HepG2 (cell line): ENCODE results near the gene TRAPPC5. TPM values are rescaled to one million over a fixed set of nuclear protein-coding genes. Genes with fewer than 3 reads are reported as not detected.

ENCODE experiments used
- ATAC-seq: fragments of 200-7000 bp; cut with Tn5 transposase; 3 replicates; pipeline ENCODE4 v1.9.1; 2020; ENCODE audit warnings: mild to moderate bottlenecking, moderate library complexity
- BruUV-seq: library from RNA; stranded (reverse); fragments of 400-500 nt; replicated peaks from 2 replicates; lab custom pipeline; 2021; lab: Mats Ljungman, UMichigan
- CTCF ChIA-PET: fragments of 300-600 bp; formaldehyde crosslinking; extraction: SDS; loops from one replicate; lab custom pipeline; 2021; ENCODE audit warnings: low total read pairs, inconsistent platforms, low intra/inter-chr PET ratio; lab: Yijun Ruan, JAX
- POLR2A ChIA-PET: fragments of 350-600 bp; sonication (Branson Sonifier 250); formaldehyde crosslinking; loops from one replicate; lab custom pipeline; 2020; ENCODE audit warnings: antibody characterized with exemption, inconsistent platforms; lab: Yijun Ruan, JAX
- DNase-seq: peaks from one replicate; pipeline ENCODE4 v3.0.0-alpha.2; 2015; ENCODE audit warnings: low spot score
- FAIRE-seq: peaks from 3 replicates; lab custom pipeline; 2011; peaks lifted over from hg19 to GRCh38; lab: Jason Lieb, UNC
- H2AFZ ChIP-seq: one replicate; pipeline ENCODE4 v1.6.1; 2011; ENCODE audit warnings: low read length, inconsistent platforms
- H3K27ac ChIP-seq: fragments of 300-600 bp; 3 replicates; pipeline ENCODE4 v1.8.0; 2011; ENCODE audit warnings: mixed run types, mild to moderate bottlenecking, mixed read lengths, low read length, inconsistent platforms; ENCODE audit not compliant: insufficient read depth; ENCODE audit errors: extremely low read length
- H3K27me3 ChIP-seq, 2 experiments: fragments of 200-600 bp in 1 of 2; 2 replicates in 1 of 2; 3 replicates in 1 of 2; pipeline versions ENCODE4 v1.6.0 to v1.8.0; 2011; ENCODE audit warnings: low read length in 2 of 2, mild to moderate bottlenecking in 2 of 2, moderate library complexity in 2 of 2, inconsistent platforms in 1 of 2; ENCODE audit not compliant: insufficient read depth in 2 of 2, control insufficient read depth in 1 of 2
- H3K36me3 ChIP-seq, 2 experiments: fragments of 200-600 bp in 1 of 2; replicated peaks in 1 of 2; 2 replicates in 1 of 2; 3 replicates in 1 of 2; pipeline versions ENCODE4 v1.5.1 to v1.8.0; 2011; ENCODE audit warnings: low read length in 2 of 2, inconsistent platforms in 1 of 2; ENCODE audit not compliant: insufficient read depth in 2 of 2, control insufficient read depth in 1 of 2
- H3K4me1 ChIP-seq: 2 replicates; pipeline ENCODE4 v1.5.1; 2012; ENCODE audit warnings: low read length, inconsistent platforms; ENCODE audit not compliant: insufficient read depth
- H3K4me2 ChIP-seq: 2 replicates; pipeline ENCODE4 v1.6.0; 2011; ENCODE audit warnings: low read depth, low read length, inconsistent platforms
- H3K4me3 ChIP-seq, 3 experiments: fragments of 200-600 bp in 1 of 3; sonication (generic), shearing (Covaris generic) in 1 of 3; replicated peaks in 1 of 3; 2 replicates each; pipeline ENCODE4 v1.5.1; 2011 to 2016; ENCODE audit warnings: low read length in 3 of 3, inconsistent platforms in 2 of 3, low read depth in 2 of 3, mild to moderate bottlenecking in 2 of 3, control low read depth in 1 of 3, mixed read lengths in 1 of 3; ENCODE audit not compliant: insufficient read depth in 1 of 3
- H3K79me2 ChIP-seq: one replicate; pipeline ENCODE4 v1.6.1; 2011; ENCODE audit warnings: low read length, inconsistent platforms; ENCODE audit not compliant: insufficient read depth
- H3K9ac ChIP-seq: 2 replicates; pipeline ENCODE4 v1.6.0; 2011; ENCODE audit warnings: mild to moderate bottlenecking, low read depth, low read length, inconsistent platforms; ENCODE audit not compliant: insufficient read depth
- H3K9me3 ChIP-seq: 2 replicates; pipeline ENCODE4 v1.5.1; 2012; ENCODE audit warnings: mild to moderate bottlenecking, low read length
- H4K20me1 ChIP-seq: 2 replicates; pipeline ENCODE4 v1.6.0; 2011; ENCODE audit warnings: inconsistent platforms, mild to moderate bottlenecking, low read length, moderate library complexity; ENCODE audit not compliant: insufficient read depth
- GLMP ChIP-seq: sonication (generic); formaldehyde crosslinking; IDR thresholded peaks from 2 replicates; pipeline ENCODE4 v1.9.0; 2021; ENCODE audit warnings: missing genetic modification reagents, mild to moderate bottlenecking, borderline replicate concordance
- KIAA2018 ChIP-seq: sonication (generic); formaldehyde crosslinking; IDR thresholded peaks from 2 replicates; pipeline ENCODE4 v1.5.0; 2020; ENCODE audit warnings: mild to moderate bottlenecking, missing genetic modification reagents, borderline replicate concordance
- NONO ChIP-seq, 2 experiments: fragments of 450-650 bp in 1 of 2; sonication (generic) in 1 of 2; formaldehyde crosslinking in 1 of 2; IDR thresholded peaks in 1 of 2; conservative IDR thresholded peaks in 1 of 2; 2 replicates each; pipeline versions ENCODE4 v1.6.1 to v1.8.0; 2017 to 2022; ENCODE audit warnings: mild to moderate bottlenecking in 1 of 2, missing genetic modification reagents in 1 of 2, moderate library complexity in 1 of 2
- PBX2 ChIP-seq: IDR thresholded peaks from 2 replicates; pipeline ENCODE4 v1.6.1; 2016; ENCODE audit warnings: control low read depth
- SKIL ChIP-seq: sonication (generic); formaldehyde crosslinking; IDR thresholded peaks from 2 replicates; pipeline ENCODE4 v1.8.0; 2022; ENCODE audit warnings: missing genetic modification reagents, mild to moderate bottlenecking, moderate library complexity, borderline replicate concordance
- ZNF512 ChIP-seq: sonication (generic); formaldehyde crosslinking; IDR thresholded peaks from 2 replicates; pipeline ENCODE4 v1.4.0; 2020; ENCODE audit warnings: mild to moderate bottlenecking, missing genetic modification reagents
- ZZZ3 ChIP-seq: sonication (generic); formaldehyde crosslinking; IDR thresholded peaks from 2 replicates; pipeline ENCODE4 v1.4.0; 2020; ENCODE audit warnings: missing genetic modification reagents, mild to moderate bottlenecking, borderline replicate concordance
- WGBS: methylation state at CpG from one replicate; pipeline ENCODE4 v1.1.6; 2017; ENCODE audit warnings: low lambda C conversion rate; 5-methylcytosine and 5-hydroxymethylcytosine counted together
- in situ Hi-C: cut with HindIII; loops from 2 replicates; pipeline ENCODE4 v1.10.0; 2017; ENCODE audit warnings: low pct_unique_long_range_greater_than_20kb; ENCODE audit not compliant: extremely low pct_ligation_motif_present
- intact Hi-C: fragments of 100-400 bp; cut with micrococcal nuclease; formaldehyde crosslinking; loops from one replicate; pipeline ENCODE4 v1.10.0; 2022; ENCODE audit not compliant: unreplicated experiment
- polyA plus RNA-seq, 8 experiments: library from polyadenylated mRNA; depleted of rRNA in 3 of 8; stranded (reverse) in 7 of 8; unstranded in 1 of 8; fragments of >200 nt; fragmentation: Illumina TruSeq in 4 of 8; extraction: Trizol in 4 of 8; gene quantifications; 2 replicates each; pipeline versions ENCODE4 v1.2.1 to v1.2.3, GENCODE V29; 2011 to 2016; ENCODE audit warnings: low read depth in 4 of 8, missing spikeins in 1 of 8, mixed read lengths in 1 of 8; ENCODE audit not compliant: insufficient read depth in 1 of 8
- total RNA-seq, 5 experiments: library from RNA; depleted of rRNA; stranded (reverse); fragments of >200 nt; fragmentation: Illumina TruSeq; extraction: Trizol; gene quantifications; 2 replicates each; pipeline ENCODE4 v1.2.3, GENCODE V29; 2016; ENCODE audit warnings: low read depth in 1 of 5

TRAPPC5 gene
- total and polyA plus RNA-seq, 2 of the 13 experiments (the other 11 are each of a cell fraction or from before 2014, with no cell fraction given): 38.5 to 78.7 TPM

- in situ Hi-C loops (no loop called here), intact Hi-C loops (no loop called here)
- ChIA-PET POLR2A (no interaction called here), CTCF (no interaction called here)
- H3K27me3 ChIP-seq: no peaks in the 10 kb centered on the region
- H3K9me3 ChIP-seq: no peaks in the 10 kb centered on the region
- no CpG with 5 or more reads among the region's 8 CpGs for WGBS
- H3K27ac ChIP-seq: no peak overlapping the region
- H3K79me2 ChIP-seq: no peaks in the 10 kb centered on the region
- no peak overlapping the region for H3K9ac ChIP-seq
- TF ChIP-seq PBX2 (CRISPR knock-in tag) (no peak), KIAA2018 (no peak), SKIL (CRISPR knock-in tag) (no peak), NONO (IDR thresholded peaks at IDR 0.05) (no peak), NONO (CRISPR knock-in tag; conservative IDR thresholded peaks at IDR 0.05) (no peak), ZNF512 (CRISPR knock-in tag) (no peak), ZZZ3 (CRISPR knock-in tag) (no peak), GLMP (CRISPR knock-in tag) (no peak)
- FAIRE-seq: no peak
- no peak overlapping the region for H2AFZ ChIP-seq
- H3K4me3 ChIP-seq: no peak overlapping the region
- no peak for DNase-seq
- no peaks in the 10 kb centered on the region for H3K4me1 ChIP-seq
- BruUV-seq: no TSS peak
- no peaks in the 10 kb centered on the region for H4K20me1 ChIP-seq
- ATAC-seq: no peak
- H3K4me2 ChIP-seq: no peak overlapping the region
- H3K36me3 ChIP-seq: no peaks in the 10 kb centered on the region
These were observed 34.3 kb upstream of the TRAPPC5 start for GRCh38 chr19:7646426-7646700.
